SK-N-MC (cell line): ENCODE data around the gene TP53.
A peak's percentile ranks its signal among the peaks of the same experiment; 100 is the strongest.
"Not testable (repeated sequence)": the region's sequence is repeated elsewhere in the genome, so short reads cannot be mapped to it uniquely, and the experiment has no call there.

Experiments used
- DNase-seq: peaks from one replicate; pipeline ENCODE4 v3.0.0-alpha.2; 2011; ENCODE audit warnings: low read depth, low spot score
- H3K27ac ChIP-seq: fragments of 200-600 bp; sonication (generic); 2 replicates; pipeline ENCODE4 v1.5.1; 2016; ENCODE audit warnings: mixed run types
- H3K36me3 ChIP-seq: fragments of 200-600 bp; sonication (generic); 2 replicates; pipeline ENCODE4 v1.6.1; 2017; ENCODE audit warnings: antibody characterized with exemption, low read length, mixed read lengths; ENCODE audit not compliant: insufficient read depth
- H3K4me3 ChIP-seq: fragments of 200-600 bp; sonication (generic); 2 replicates; pipeline ENCODE4 v1.5.1; 2016
- H3K9ac ChIP-seq: fragments of 200-600 bp; sonication (generic); 2 replicates; pipeline ENCODE4 v1.8.0; 2017; ENCODE audit warnings: mixed run types, mixed read lengths; ENCODE audit not compliant: insufficient read length
- H3K9me3 ChIP-seq: fragments of 200-600 bp; sonication (generic); 2 replicates; pipeline ENCODE4 v1.6.1; 2017; ENCODE audit warnings: low read depth, mild to moderate bottlenecking, antibody characterized with exemption, low read length, moderate library complexity, mixed read lengths
- EZH2 ChIP-seq: fragments of 200-600 bp; sonication (generic); IDR thresholded peaks from one replicate; pipeline ENCODE4 v1.6.1; 2017; ENCODE audit warnings: antibody characterized with exemption
- FOXP2 ChIP-seq: optimal IDR thresholded peaks from 2 replicates; pipeline ENCODE3; 2011; ENCODE audit warnings: mild to moderate bottlenecking, moderate library complexity; ENCODE audit not compliant: insufficient read depth; ENCODE audit errors: extremely low read length, control extremely low read depth
- POLR2AphosphoS5 ChIP-seq: IDR thresholded peaks from 2 replicates; pipeline ENCODE4 v1.6.1; 2012; ENCODE audit warnings: mild to moderate bottlenecking, low read depth, low read length, borderline replicate concordance

The TP53 gene

DNA sequence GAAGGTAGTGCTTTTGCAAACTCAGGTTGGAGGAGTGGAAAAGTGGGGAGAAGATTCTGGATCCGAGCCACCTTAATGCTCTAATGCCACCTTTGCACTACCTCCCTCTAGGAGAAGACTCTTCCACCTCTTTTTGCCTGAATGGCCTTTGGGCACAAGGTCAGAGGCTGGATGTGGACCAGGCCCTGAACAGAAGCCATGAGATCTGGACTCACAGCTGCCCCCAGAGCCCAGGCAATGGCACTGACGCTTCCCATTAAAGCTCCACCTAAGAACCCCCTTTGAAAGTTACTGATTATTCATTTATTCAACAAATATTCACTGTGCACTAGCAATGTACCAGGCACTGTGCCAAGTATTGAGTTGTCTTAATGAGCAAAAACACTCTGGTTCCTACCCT lies 54.2 kb downstream of the TP53 start:
- Histone ChIP-seq H3K9ac (no peak overlapping the region), H3K27ac (no peak overlapping the region), H3K36me3 (no peaks in the 10 kb centered on the region), H3K4me3 (no peak overlapping the region), H3K9me3 (no peaks in the 10 kb centered on the region)
- TF ChIP-seq FOXP2 (no peak), POLR2AphosphoS5 (no peak), EZH2 (no peak)
- DNase-seq: no peak

DNA sequence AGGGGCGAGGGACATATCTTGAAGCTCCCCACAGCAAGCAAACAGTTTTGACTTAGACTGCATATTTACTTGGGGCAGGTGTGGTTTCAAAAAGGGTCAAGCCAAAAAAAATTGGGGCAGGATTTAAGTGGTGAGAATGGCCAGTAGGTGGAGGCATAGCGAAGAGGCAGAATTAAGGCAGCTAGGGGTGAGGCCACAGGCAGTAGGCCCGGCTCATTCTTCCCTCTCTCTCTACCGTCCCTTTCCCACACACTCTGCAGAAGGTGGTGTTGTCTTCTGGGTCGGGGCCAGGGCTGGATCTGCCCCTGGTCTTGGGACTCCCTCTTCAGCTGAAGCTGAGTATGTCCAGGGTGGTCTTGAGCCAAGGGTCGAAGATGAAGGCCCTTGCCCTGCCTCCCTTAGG lies 54.8 kb downstream of the TP53 start:
- no peak overlapping the region for H3K4me3 ChIP-seq
- no peaks in the 10 kb centered on the region for H3K9me3 ChIP-seq
- H3K27ac ChIP-seq: no peak overlapping the region
- TF ChIP-seq POLR2AphosphoS5 (no peak), EZH2 (no peak), FOXP2 (no peak)
- no peaks in the 10 kb centered on the region for H3K36me3 ChIP-seq
- H3K9ac ChIP-seq: no peak overlapping the region
- no peak for DNase-seq

DNA sequence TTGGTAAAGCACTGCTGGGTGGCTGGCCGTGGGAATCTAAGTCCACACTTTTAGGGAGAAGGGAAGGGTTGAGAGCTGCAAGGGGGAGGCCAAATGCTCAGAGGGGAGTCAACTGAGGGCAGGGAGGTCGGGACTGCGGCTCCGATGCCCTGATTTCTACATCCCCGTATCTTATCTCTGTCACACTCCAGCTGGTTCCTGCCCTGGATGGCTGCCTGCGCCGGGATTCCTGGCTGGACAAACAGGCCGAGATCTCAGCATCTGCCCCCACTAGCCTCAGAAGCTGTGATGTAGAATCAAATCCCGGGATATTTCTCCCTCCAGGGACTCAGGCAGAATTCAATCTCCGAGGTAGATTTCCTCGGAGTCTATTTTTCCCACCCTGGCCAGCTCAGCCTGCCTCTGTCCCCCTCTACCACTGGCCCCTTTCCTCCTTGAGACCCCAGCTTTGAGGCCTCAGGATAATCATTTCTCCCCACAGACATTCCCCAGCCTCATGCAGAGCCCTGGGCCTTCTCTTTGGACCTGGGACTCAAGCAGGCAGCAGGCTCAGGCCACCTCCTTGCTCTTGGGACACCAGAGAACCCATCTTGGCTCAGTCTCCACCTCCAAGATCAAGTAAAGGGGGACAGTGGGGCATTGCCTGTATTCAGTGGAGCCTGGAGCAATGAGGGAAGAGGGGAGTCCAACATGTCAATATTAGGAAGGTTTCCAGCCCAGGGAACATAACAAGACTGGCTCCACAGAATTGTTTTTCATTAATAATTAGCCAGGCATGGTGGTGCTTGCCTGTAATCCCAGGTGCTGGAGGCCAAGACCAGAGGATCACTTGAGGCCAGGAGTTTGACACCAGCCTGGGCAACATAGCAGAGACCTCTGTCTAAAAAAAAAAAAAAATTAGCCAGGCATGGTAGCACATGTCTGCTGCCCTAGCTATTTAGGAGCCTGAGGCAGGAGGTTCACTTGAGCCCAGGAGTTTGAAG lies 55.6 kb downstream of the TP53 start:
- Histone ChIP-seq H3K9me3 (no peaks in the 10 kb centered on the region), H3K27ac (no peak overlapping the region), H3K36me3 (no peaks in the 10 kb centered on the region), H3K9ac (no peak overlapping the region), H3K4me3 (no peak overlapping the region)
- TF ChIP-seq POLR2AphosphoS5 (no peak), FOXP2 (no peak), EZH2 (no peak)
- DNase-seq: no peak

DNA sequence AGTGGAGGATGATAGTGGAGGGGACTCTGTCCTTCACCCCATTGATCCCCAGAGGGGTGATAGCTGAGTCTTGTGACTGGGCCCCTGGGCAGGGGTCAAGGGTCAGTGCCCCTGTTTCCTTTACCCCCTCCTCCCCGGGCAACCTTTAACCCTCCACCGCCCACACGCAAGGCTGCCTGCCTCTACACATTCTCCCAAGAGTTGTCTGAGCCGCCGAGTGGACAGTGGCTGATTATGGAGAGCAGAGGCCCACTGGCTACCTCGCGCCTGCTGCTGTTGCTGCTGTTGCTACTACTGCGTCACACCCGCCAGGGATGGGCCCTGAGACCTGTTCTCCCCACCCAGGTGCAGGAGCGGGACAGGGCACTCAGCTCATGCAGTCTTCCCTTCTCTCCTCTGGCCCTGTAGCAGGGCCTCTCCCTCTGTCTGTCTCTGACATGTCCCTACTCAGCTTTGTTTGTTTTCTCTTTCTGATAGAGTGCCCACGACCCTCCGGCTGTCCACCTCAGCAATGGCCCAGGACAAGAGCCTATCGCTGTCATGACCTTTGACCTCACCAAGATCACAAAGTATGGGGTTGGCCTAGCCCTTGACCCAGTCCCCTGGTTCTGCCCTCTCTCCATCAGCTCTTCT lies 57.2 kb downstream of the TP53 start, which contains the start of gene SHBG:
SHBG (plus strand) TSS at position 197 of the 633 bp plus-strand sequence; CDS start at position 235, 38 bp downstream.
- Histone ChIP-seq H3K9ac (no peak within 1 kb of the TSS), H3K27ac (no peak within 1 kb of the TSS), H3K36me3 (no peaks in the 10 kb centered on the region; the same call in 1 of the 2 replicates), H3K4me3 (no peak within 1 kb of the TSS), H3K9me3 (no peaks in the 10 kb centered on the region)
- no peak for DNase-seq
- TF ChIP-seq EZH2: no peak
- TF ChIP-seq FOXP2: no peak
- no peak for TF ChIP-seq POLR2AphosphoS5

DNA sequence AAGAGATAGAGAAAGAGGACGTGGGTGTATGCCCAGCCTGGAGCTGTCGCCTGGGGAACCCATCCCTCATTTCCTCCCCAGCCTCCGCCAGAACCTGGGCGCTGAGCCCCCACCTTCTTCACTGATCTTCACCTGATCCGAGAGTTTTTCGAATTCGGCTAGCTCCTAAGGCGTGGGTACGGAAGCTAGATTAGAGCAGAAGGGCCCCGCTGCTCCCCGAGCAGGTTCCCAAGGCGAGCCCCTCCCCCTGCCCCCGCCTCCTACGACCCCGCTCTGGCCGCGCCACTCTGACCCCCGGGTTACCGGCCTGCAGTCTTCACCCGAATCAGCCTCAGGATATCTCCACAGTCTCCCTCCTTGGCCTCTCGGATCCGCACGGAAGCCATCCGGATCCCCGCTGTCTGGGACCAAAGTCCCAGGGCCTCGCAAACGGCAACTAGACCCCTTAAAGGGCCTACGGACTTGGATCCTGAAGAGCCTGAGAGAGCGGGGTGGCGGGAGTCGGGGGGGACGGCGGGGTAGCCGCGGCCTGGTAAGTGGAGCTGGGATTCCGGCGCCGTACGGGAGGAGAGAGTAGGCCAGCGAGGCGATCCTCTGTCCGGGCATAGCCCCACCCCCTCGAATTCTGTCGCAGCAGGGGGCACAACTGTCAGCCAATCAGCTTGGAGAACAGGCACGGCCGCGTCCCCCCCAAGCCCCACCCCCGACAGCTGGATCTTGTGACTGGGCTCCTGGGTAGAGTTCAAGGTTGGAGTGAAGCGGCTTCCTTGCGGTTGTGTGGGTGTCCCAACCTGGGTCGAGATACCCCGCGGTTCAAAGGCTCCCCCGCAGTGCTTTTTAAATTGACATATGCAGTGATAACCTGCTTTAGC lies 59.8 kb downstream of the TP53 start, which contains the start of gene SAT2:
SAT2 (minus strand) TSS at position 572 of the 872 bp plus-strand sequence; CDS start at position 386, 186 bp downstream.
- H3K9ac ChIP-seq: peak within 1 kb of the TSS; percentile 92
- no peaks in the 10 kb centered on the region; the same call in 1 of the 2 replicates for H3K36me3 ChIP-seq
- DNase-seq: no peak
- H3K4me3 ChIP-seq: peak within 1 kb of the TSS; percentile 85
- H3K27ac ChIP-seq: no peak within 1 kb of the TSS
- no peak for TF ChIP-seq EZH2
- peak; percentile 46; the same call in 1 of the 2 replicates for TF ChIP-seq POLR2AphosphoS5
- peak; percentile 46 for TF ChIP-seq FOXP2
- H3K9me3 ChIP-seq: no peaks in the 10 kb centered on the region

DNA sequence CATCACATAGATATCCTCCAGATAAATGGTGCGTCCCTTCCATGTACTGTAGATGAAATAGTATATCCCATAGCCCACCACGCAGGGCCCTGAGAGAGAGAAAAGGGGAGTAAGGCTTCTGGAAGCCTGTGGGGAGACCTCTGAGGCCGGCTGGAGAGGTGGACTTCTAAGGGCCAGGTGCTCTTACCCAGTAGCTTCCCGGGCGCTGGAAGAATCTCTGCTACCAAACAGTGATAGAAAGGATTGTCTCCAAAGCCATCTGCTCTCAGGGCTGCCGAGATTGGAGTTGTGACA lies 60.4 kb downstream of the TP53 start:
- no peak for DNase-seq
- peak overlapping the region; percentile 92 for H3K9ac ChIP-seq
- H3K4me3 ChIP-seq: peak overlapping the region; percentile 85
- H3K27ac ChIP-seq: no peak overlapping the region
- no peaks in the 10 kb centered on the region; the same call in 1 of the 2 replicates for H3K36me3 ChIP-seq
- no peaks in the 10 kb centered on the region for H3K9me3 ChIP-seq
- no peak for TF ChIP-seq FOXP2
- no peak for TF ChIP-seq POLR2AphosphoS5
- TF ChIP-seq EZH2: no peak

DNA sequence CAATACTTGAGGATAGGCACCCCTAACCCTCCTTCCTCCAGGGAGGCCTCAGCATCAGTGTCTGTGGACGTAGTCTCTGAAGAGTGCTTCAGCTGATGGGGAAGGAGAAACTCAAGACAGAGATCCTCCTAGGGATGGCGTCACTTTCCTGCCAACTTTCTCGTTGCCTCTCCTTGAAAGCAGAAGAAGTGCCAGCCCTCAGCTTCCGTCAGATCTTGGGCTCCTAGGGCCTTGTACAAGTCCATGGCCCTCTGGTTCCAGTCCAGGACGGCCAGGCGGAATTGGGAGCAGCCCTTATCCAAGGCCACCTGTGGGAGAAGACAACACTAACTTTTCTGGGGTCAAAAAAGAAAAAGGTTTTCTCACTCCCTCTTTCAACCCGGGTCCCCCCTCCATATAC lies 61.0 kb downstream of the TP53 start:
- Histone ChIP-seq H3K9me3 (no peaks in the 10 kb centered on the region), H3K36me3 (no peaks in the 10 kb centered on the region; the same call in 1 of the 2 replicates), H3K27ac (no peak overlapping the region), H3K4me3 (no peak overlapping the region; the same call in 1 of the 2 replicates), H3K9ac (no peak overlapping the region)
- TF ChIP-seq POLR2AphosphoS5: no peak
- TF ChIP-seq FOXP2: no peak
- no peak for TF ChIP-seq EZH2
- no peak for DNase-seq

DNA sequence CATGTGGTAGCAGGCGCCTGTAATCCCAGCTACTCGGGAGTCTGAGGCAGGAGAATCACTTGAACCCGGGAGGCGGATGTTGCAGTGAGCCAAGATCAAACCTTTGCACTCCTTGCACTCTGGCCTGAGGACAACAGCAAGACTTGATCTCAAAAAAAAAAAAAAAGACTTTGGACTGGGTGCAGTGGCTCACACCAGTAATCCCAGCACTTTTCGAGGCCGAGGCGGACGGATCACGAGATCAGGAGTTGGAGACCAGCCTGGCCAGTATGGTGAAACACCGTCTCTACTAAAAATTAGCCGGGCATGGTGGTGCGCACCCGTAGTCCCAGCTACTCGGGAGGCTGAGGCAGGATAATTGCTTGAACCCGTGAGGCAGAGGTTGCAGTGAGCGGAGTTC lies 61.5 kb downstream of the TP53 start:
- not testable (repeated sequence) for H3K9me3 ChIP-seq, H3K9ac ChIP-seq, H3K27ac ChIP-seq, DNase-seq, H3K4me3 ChIP-seq, H3K36me3 ChIP-seq
